GM19324 (cell line): ENCODE results near the gene PSORS1C1.
"Not testable (repeated sequence)": the region's sequence is repeated elsewhere in the genome, so short reads cannot be mapped to it uniquely, and the experiment has no call there.

Experiments used
- ATAC-seq: cut with Tn5 transposase; IDR thresholded peaks from one replicate; pipeline ENCODE4 v1.9.1; 2021; ENCODE audit warnings: mild to moderate bottlenecking, moderate library complexity; ENCODE audit not compliant: unreplicated experiment, low FRiP score

The PSORS1C1 gene

GRCh38 chr6:31114541-31114878 is at the start of gene PSORS1C1:
TSS of gene PSORS1C1 (plus strand) at chr6:31114800. CDS start at chr6:31129633, 14,833 bp downstream.
- no peak for ATAC-seq

GRCh38 chr6:31065556-31065955 is 49.0 kb upstream of the PSORS1C1 start:
- ATAC-seq: no peak

GRCh38 chr6:31067028-31067427 is 47.6 kb upstream of the PSORS1C1 start:
- ATAC-seq: not testable (repeated sequence)

- not testable (repeated sequence) for ATAC-seq
Measured at GRCh38 chr6:31067891-31068668, 46.5 kb upstream of the PSORS1C1 start.

- no peak for ATAC-seq
Measured at GRCh38 chr6:31068669-31069340, 45.8 kb upstream of the PSORS1C1 start.

GRCh38 chr6:31070711-31071197 is 43.8 kb upstream of the PSORS1C1 start:
- no peak for ATAC-seq

- no peak for ATAC-seq
Measured at GRCh38 chr6:31074401-31074800, 40.2 kb upstream of the PSORS1C1 start.

GRCh38 chr6:31075528-31075927 is 39.1 kb upstream of the PSORS1C1 start:
- ATAC-seq: no peak

GRCh38 chr6:31076611-31077010 is 38.0 kb upstream of the PSORS1C1 start:
- no peak for ATAC-seq

- no peak for ATAC-seq
Measured at GRCh38 chr6:31079656-31080261, 34.8 kb upstream of the PSORS1C1 start.

- ATAC-seq: no peak
Measured at GRCh38 chr6:31081872-31082271, 32.7 kb upstream of the PSORS1C1 start.

- no peak for ATAC-seq
Measured at GRCh38 chr6:31083742-31084354, 30.8 kb upstream of the PSORS1C1 start.

- ATAC-seq: no peak
Measured at GRCh38 chr6:31086788-31087440, 27.7 kb upstream of the PSORS1C1 start.

- ATAC-seq: no peak
Measured at GRCh38 chr6:31087494-31088089, 27.0 kb upstream of the PSORS1C1 start.

GRCh38 chr6:31090275-31090972 is 24.2 kb upstream of the PSORS1C1 start:
- ATAC-seq: no peak

- ATAC-seq: no peak
Measured at GRCh38 chr6:31090973-31091364, 23.6 kb upstream of the PSORS1C1 start.

GRCh38 chr6:31091680-31092079 is 22.9 kb upstream of the PSORS1C1 start:
- no peak for ATAC-seq

- ATAC-seq: no peak
Measured at GRCh38 chr6:31092238-31092637, 22.4 kb upstream of the PSORS1C1 start.

- no peak for ATAC-seq
Measured at GRCh38 chr6:31092769-31093505, 21.7 kb upstream of the PSORS1C1 start.
